Endometrial microvascular endothelial cells (primary cell): ENCODE results near the gene SPSB1. TPM values are rescaled to one million over a fixed set of nuclear protein-coding genes. Genes with fewer than 3 reads are reported as not detected.

Experiments used
- in situ Hi-C: cut with HindIII; loops from 2 replicates; pipeline ENCODE4 v1.10.0; 2017; ENCODE audit warnings: low sequenced_read_pairs, low pct_unique_long_range_greater_than_20kb; ENCODE audit errors: inconsistent ontology term
- total RNA-seq: library from RNA; depleted of rRNA; stranded (reverse); fragments of >200 nt; gene quantifications from one replicate; pipeline ENCODE4 v1.2.3, GENCODE V29; 2015; ENCODE audit errors: inconsistent ontology term

Gene SPSB1
- total RNA-seq, 1 donor from 2014 or later = 16.1 TPM

DNA sequence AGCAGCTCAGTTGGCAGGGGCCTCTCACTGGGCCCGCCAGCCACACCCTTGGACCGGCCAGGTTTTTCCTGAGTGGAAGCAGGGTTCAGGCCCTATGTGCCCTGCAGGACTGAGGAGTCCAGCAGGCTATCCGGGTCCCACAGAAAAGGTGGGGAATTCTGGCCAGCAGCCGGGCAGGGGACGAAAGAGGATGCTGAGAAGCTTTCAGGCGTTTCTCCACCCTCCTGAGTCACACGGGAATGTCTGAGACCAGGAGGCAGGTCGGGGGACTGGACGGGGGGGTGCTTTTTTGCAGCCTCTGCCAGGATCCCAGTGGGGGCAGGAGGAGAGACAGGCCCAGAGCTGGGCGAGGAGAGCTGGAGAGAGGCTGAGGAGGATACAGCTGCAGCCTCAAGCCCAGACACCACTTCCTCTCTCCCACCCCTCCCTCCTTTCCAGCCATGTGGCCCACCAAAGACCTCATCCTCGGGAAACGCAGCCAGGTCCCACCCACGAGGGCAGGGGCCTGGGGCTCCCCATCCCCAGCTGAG lies 105.4 kb downstream of the SPSB1 start:
- in situ Hi-C loops = no loop called here

DNA sequence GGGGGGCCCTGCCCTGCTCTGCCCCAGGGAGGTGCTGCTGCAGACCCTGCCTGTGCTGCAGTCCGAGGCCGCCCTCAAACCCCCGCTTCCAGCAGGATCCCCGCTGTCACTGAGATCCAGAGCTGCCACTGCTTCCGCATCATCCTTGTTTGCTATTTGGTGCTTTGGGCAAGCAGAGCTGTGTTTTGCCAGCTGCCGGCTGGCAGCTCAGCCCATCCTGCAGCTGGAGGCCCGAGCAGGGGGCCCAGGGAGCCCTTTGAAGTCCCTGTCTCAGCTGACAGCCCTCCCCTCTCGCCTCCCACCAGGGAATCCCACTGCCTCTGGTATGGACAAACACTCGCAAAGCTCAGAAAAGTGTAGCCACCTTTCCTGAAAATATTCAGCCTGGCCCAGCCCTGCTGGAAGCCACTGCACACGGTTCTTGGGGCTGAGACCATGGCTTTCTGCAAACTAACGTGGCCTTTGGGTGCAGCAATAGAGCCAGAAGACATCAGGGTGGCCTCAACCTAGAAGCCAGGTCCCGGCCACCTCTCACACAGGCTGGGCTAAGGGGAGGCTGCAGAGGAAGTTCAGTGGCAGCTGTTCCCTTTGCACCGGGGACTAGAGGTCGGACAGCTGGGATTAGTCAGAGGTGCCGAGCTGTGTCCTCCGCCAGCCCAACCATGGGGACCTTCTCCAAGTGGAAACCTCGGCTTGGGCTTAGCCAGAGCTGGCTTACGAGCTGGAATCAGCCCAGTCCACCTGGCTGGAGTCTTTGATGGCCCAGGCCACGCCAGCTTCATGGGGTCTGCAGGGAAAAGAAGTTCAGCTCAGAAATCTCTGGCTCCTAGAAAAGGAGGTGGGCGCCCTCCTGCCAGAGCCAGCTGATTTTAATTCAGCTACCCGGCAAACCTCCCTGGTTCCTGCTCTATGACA lies 107.1 kb downstream of the SPSB1 start:
- in situ Hi-C loops = no loop called here

DNA sequence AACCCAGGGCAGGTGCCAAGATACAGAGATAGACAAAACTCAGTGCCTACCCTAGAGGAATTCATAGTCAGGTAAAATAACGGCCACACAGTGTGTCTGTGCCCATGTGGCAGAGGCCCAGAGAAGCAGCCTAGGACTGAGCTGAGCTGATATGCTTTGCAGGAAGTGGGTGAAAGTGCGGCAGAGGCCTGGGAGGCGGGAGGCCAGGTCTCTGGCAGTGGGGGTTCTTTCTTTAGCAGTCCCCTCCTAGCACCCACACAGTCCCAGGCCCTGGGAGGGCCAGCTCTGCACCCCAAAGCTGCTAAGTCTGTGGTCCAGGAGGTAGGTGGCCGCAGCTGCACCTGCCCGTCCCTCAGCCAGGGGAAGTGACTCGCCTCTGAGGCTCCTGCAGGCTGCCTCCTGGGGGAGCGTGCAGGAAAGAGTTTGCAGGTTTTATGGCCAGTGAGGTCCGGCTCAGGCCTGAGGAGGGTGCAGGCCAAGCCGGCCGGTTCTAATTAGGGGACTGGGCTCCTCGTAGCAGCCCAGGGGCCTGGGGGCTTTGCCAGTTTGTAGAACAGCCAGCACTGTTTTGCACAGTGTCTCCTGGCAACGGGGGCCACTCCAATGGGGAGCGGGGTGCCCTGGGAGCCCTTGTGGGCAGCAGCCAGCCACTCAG lies 107.9 kb downstream of the SPSB1 start:
- in situ Hi-C loops = no loop called here

DNA sequence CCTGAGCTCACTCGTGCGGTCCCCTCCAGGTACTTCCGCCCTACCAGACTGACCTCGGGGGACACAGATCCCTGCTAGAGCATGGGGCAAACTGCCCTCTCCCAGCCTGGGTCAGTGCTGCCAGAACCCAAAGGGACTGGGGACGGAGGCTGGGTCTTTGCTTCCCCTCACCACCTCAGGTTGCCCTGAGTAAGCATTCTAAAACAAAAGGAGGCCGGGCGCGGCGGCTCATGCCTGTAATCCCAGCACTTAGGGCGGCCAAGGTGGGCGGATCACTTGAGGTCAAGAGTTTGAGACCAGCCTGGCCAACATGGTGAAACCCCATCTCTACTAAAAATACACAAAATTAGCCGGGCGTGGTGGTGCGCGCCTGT lies 108.4 kb downstream of the SPSB1 start:
- in situ Hi-C loops = no loop called here

DNA sequence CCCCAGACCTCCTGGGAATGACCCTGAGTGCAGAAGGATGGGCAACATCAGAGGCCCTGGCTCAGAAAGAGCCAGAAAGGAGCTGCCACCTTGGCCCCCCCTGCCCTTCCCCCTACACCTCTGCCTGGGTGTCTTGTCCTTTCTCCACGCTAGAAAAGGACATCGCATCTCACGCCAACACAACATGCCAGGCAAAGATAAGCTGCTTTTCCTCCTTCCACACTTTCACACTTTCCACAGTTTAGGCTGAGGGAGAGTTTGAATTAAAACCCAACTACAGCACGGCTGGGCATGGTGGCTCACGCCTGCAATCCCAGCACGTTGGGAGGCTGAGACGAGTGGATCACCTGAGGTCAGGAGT lies 109.5 kb downstream of the SPSB1 start:
- in situ Hi-C loops = no loop called here

DNA sequence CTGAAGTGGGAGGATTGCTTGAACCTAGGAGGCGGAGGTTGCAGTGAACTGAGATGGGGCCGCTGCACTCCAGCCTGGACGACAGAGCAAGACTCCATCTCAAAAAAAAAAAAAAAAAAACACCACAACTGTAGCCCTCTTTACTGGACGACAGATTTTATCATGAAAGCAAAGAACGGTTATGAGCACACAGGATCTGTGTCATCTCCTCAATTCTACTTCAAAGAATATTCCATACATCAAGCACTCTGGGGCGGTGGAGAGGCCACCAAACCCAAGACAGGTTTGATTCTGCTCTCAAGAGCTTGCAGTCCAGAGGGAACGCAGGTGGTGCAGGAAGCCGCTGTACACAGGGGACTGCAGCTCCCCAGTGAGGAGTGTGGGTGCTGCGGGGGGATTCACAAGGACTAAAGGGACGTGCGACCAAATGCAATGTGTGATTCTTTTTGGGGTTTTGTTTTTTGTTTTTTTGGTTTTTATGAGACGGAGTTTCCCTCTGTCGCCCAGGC lies 110.1 kb downstream of the SPSB1 start:
- in situ Hi-C loops = no loop called here

DNA sequence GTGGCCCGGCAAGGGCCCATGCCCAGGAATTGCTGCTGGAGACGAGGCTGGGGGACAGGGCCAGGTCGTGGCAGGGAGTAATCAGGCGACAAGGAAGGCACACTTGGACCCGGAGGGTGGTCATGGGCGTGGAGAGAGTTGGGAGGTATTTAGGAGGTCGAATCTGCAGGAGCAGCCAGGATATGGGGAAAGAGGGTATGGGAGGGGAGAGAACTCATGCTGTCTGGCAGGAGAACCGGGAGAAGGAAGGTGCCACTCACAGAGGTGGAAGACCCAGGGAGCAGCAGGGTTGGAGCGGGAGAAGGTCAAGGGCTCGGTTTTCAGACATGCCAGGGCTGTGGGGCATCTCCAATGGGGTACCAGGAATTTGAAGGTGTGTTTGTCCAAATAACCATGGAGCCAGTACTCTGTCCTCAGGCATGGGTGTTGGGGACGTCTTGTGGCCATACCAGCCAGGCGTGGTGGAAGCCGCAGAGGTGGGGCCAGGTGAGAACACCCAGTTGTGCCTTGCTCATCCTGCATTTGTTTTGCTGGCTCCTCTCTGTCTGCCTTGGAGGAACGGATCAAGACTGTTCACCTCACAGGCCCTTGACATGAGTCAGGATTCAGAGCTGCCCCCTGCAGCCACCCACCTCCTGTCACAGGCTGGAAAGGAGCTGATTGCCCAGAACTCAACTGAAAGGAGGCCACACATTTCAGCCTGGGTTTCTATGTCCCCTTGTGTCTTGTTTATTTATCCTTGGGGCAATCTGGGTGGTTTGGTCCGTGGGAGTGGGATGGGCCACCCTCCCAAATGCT lies 111.6 kb downstream of the SPSB1 start:
- in situ Hi-C loops = no loop called here

DNA sequence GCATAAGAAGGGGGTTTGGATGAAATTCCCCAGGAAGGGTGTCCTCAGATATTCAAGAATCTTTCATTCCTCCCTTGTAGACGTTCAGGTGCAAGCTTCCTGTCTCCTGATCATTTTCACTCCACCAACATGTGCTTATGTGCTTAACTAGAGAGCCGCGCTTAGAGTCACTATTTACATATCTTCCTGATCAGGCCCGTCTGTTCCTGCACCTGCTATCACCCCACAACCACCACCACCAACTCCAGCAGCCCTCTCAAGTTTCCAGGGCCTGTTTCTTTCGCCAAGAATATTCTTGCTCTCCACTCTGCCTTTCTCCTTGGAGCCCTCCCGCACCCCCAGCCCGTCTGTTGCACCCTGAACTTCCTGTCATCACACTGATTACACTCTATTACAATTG lies 113.4 kb downstream of the SPSB1 start:
- in situ Hi-C loops = no loop called here

DNA sequence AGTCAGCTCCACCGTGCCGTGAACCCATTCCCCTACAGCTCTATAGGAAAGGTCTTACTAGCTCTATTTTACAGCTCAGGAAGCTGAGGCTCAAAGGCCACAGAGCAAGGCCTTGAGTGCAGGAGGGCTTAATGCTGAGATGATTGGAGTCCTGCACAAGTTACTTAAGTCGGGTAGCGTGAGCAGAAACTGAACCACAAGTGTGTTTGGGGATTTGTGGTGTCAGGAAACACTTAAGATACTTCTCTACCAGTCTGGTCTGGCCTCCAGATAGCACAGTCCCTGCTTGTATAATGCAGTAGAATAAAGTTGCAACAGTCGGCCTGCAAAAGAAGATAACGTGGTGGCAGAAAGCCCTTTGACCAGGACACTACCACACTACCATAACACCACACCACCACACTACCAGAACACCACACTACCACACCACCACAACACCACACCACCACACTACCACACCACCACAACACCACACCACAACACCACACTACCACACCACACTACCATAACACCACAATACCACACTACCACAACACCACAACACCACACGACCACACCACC lies 118.1 kb downstream of the SPSB1 start:
- in situ Hi-C loops = no loop called here

DNA sequence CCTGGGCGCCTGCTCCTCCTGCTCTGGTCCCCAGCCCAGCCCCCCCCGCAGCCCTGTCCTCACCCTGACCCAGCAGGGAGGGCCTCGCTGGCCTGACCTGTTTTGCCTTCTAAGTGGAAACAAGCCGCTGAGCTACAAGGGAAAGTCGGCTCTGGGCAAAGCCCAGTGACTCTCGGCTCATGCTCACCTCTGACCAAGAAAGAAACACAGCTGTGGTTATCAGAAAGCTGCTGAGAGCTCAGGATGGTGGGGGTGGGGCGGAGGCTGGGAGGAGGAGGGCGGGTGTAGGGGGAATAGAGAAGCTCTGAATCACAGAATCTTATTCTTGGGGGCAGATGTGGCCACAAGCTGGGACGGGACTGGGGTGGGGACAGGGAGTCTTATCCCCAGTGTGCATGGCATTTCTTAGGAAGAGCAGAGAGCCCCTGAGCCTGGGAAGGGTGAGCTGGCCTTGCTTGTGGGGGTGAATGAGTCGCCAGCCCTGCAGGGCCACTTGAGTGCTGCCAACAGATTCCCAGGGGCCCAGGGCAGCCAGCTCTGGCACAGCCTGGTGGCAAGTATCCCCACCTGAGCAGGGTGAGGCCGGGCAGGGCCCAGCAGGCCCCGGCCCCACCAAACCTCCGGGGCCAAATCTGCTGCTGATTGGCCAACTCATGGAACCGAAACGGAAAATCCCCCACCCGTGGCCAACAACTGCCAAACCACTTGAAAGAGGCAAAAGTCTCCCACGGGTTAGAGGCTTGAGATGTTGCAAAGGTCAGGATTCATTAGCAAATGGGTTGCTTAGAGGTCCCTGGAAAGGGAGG lies 120.6 kb downstream of the SPSB1 start:
- in situ Hi-C loops = no loop called here

DNA sequence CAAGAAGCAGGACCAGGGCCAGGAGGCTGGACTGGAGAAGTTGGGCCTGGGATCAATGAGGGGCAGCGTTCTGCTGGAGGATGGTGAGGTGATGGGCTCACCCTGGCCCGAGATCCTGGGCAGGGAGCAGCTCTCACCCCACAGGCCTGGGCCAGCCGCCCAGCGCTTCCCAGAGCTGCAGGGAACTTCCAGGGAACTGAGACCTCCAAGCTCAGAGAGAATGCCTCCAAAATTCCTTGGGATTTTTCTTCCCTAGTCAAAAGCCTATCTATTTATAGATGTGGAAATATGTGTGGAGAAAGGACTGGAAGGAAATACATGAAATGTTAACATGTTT lies 121.2 kb downstream of the SPSB1 start:
- in situ Hi-C loops = no loop called here

DNA sequence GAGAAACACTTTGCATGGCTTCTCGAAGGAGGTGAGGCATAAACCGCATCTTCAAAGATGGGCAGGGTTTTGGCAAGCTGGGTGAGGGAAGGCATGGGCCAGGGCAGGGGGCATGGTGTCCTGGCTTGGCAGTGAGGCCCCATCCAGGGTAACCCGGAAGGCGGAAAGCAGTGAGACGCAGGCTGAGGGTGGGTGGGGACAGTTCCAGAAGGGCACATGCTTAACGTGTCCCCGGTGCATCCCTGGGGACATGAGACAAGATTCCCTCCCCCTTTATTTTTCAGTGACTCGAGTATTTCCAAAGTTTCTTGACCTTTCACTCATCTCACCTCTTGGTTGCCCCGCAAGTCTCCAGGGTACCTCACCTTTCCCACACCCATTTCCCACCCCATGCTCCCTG lies 123.8 kb downstream of the SPSB1 start:
- in situ Hi-C loops = no loop called here

DNA sequence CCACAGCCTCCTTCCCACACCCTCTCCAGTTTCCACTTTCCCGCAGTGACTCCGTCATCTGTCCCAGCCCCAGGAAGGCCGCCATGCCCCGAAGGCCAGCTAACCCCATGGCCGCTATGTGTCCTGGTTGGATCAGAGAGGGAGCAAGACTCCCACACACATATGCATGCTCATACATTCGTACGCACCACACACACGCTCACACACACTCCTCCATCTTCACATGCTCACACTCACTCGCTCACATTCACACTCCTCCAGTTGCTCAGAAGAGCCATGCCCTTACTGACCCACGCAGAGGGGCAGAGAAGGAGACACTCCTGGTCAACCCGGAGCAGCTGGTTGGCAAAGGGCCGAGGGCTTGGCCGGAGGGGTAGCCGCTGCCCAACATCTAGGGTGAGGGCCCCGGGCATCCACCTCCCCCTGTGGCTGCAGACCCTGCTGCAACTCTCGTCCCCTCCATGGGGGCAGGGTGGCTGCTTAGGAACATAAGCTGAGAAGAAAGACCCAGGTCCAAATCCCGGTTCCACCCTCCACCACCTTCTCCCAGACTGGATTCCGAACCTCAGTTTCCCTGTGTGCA lies 124.3 kb downstream of the SPSB1 start:
- in situ Hi-C loops = no loop called here

DNA sequence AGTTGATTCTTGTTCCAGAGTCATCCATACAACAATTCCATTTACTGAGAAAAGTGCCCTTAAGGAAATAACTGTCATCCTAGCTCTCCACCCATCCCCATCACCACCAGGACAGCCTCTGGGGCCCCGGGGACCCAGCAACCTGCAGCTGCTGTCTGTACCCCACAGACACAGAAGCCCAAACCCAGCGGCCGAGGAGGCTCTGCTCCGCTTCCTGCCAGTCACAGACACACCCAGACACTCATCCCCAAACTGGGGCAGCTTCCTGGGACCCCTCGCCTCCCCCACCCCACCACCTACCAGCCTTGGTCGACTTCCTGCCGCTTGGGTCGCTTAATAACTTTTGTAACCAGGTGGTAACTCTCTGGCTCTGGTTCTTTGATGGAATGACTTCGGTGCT lies 125.0 kb downstream of the SPSB1 start:
- in situ Hi-C loops = no loop called here

DNA sequence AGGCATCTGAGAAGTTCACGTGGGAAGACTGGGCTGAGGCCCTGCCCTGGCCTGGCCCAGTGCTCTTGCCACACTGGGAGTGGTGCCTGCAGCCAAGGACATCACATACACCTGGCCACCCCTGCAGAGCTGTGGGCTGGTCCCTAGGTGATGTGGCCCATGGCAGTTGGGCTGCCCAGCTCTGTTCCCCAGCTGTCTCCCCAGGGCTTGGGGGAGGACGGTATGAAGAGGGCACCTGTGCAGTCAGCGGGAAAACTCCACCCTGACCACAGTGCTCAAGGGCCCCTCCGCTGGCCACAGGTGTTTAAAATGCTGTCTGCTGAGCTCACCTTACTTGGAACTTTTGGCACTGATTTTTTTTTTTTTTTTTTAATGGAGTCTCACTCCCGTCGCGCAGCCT lies 126.2 kb downstream of the SPSB1 start:
- in situ Hi-C loops = no loop called here
